Testis (tissue), 2 donors: ENCODE results near the gene LRP8.

Experiments used
- POLR2A ChIP-seq: fragments of 450-650 bp; IDR thresholded peaks from one replicate; pipeline ENCODE4 v1.6.1; 2017; ENCODE audit warnings: antibody characterized with exemption, mild to moderate bottlenecking, moderate library complexity
- TF ChIP-seq, protein P1 (sequence below), 3 experiments: fragments of 450-650 bp in 2 of 3; fragments of 200-600 bp in 1 of 3; sonication (generic) in 1 of 3; IDR thresholded peaks; one replicate each; pipeline ENCODE4 v1.5.1; 2016 to 2019; ENCODE audit warnings: antibody characterized with exemption in 3 of 3, mild to moderate bottlenecking in 2 of 3, moderate library complexity in 1 of 3

DNA sequence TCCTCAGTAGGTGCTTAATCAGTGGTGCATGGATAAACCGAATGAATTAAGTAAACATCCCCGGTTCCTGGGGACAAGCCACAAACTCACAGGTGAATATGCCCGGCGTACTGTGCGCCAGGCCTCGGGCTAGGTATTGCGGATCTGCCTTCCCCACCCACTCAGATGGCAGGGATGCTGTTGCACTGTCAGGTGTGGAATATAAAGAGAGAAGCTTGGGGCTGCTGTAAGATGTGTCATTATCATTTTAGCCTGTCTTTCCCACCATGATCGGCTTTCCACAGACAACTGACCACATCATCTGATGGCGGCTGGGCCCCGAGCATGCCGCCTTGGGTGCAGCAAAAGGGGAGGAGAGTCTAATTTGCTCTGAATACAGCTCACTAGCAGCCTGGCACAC is 45.4 kb upstream of the LRP8 start:
- TF ChIP-seq, protein P1, sequence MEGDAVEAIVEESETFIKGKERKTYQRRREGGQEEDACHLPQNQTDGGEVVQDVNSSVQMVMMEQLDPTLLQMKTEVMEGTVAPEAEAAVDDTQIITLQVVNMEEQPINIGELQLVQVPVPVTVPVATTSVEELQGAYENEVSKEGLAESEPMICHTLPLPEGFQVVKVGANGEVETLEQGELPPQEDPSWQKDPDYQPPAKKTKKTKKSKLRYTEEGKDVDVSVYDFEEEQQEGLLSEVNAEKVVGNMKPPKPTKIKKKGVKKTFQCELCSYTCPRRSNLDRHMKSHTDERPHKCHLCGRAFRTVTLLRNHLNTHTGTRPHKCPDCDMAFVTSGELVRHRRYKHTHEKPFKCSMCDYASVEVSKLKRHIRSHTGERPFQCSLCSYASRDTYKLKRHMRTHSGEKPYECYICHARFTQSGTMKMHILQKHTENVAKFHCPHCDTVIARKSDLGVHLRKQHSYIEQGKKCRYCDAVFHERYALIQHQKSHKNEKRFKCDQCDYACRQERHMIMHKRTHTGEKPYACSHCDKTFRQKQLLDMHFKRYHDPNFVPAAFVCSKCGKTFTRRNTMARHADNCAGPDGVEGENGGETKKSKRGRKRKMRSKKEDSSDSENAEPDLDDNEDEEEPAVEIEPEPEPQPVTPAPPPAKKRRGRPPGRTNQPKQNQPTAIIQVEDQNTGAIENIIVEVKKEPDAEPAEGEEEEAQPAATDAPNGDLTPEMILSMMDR (IDR thresholded peaks at IDR 0.05), result no peak
- TF ChIP-seq POLR2A, result no peak
